Measurements from ENCODE around the gene ATXN7L2.

DNA sequence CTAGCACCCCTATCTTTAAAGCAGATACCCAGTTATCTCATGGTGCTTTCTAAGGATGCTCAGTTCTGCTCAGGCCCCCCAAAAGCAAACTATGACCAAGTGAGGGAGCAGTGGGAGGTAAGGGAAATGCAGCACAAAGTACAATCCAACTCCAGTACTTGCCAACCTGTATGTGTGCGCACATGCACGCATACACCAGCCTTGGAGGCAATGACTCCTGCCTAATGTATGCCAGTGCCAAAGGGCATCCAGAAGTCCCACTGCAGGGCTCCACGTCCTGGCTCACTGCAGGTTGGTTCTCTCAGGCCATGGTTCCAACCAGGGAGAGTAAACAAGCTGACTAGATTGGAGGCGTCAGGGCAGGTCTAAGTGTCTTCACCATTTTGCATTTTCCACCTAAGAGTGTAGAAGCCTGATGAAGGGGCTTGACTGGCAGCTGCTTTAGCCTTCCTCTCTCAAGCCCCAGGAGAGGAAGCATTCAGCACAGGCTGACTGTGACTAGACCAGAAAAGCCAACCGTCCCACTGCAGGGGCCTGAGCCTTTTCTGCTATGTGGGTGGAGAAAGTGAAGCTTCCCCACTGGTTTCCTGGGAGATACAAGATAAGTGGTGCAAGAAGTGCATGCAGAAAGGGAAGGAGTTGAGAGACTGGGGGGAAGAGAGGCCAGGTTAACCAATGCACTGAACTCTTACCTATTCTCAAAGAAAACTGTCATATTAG lies 18.1 kb downstream of the ATXN7L2 start:
- TF ChIP-seq, protein P1, sequence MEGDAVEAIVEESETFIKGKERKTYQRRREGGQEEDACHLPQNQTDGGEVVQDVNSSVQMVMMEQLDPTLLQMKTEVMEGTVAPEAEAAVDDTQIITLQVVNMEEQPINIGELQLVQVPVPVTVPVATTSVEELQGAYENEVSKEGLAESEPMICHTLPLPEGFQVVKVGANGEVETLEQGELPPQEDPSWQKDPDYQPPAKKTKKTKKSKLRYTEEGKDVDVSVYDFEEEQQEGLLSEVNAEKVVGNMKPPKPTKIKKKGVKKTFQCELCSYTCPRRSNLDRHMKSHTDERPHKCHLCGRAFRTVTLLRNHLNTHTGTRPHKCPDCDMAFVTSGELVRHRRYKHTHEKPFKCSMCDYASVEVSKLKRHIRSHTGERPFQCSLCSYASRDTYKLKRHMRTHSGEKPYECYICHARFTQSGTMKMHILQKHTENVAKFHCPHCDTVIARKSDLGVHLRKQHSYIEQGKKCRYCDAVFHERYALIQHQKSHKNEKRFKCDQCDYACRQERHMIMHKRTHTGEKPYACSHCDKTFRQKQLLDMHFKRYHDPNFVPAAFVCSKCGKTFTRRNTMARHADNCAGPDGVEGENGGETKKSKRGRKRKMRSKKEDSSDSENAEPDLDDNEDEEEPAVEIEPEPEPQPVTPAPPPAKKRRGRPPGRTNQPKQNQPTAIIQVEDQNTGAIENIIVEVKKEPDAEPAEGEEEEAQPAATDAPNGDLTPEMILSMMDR (conservative IDR thresholded peaks at IDR 0.05 in 1 of 2, IDR thresholded peaks at IDR 0.05 in 1 of 2; ENCODE audit: extremely low read depth in 1 of 2, insufficient read depth in 1 of 2, low read depth in 1 of 2, low read length in 2 of 2) = no peak
- TF ChIP-seq EZH2 (IDR thresholded peaks at IDR 0.05; ENCODE audit: borderline replicate concordance, low read length) = no peak
